ENCODE results near the gene FGL2. TPM values are rescaled to one million over a fixed set of nuclear protein-coding genes. Genes with fewer than 3 reads are reported as not detected.
A peak's percentile ranks its signal among the peaks of the same experiment; 100 is the strongest.
"Not testable (repeated sequence)": the region's sequence is repeated elsewhere in the genome, so short reads cannot be mapped to it uniquely, and the experiment has no call there.

The FGL2 gene, protein sequence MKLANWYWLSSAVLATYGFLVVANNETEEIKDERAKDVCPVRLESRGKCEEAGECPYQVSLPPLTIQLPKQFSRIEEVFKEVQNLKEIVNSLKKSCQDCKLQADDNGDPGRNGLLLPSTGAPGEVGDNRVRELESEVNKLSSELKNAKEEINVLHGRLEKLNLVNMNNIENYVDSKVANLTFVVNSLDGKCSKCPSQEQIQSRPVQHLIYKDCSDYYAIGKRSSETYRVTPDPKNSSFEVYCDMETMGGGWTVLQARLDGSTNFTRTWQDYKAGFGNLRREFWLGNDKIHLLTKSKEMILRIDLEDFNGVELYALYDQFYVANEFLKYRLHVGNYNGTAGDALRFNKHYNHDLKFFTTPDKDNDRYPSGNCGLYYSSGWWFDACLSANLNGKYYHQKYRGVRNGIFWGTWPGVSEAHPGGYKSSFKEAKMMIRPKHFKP
- not detected in 2 replicates for total RNA-seq (2014; rRNA removed; shearing (Covaris generic))
- polyA plus RNA-seq (2015; cell fraction: cytosol; rRNA removed): not detected in 2 replicates
- not detected in 2 replicates for polyA plus RNA-seq (2015; cell fraction: nucleus; rRNA removed)

GRCh38 chr7:77199013-77199966 is at the start of gene FGL2:
Gene FGL2, minus strand, starts transcription at chr7:77199819. Its CDS starts 26 bp downstream, at chr7:77199793.
- no peak for DNase-seq (ENCODE audit: low read depth, low spot score)
- in situ Hi-C loops (cut with HindIII; ENCODE audit: low pct_unique_long_range_greater_than_20kb, low sequenced_read_pairs): no loop called here

- in situ Hi-C loops (cut with HindIII; ENCODE audit: low pct_unique_long_range_greater_than_20kb, low sequenced_read_pairs): no loop called here
- DNase-seq (ENCODE audit: low read depth, low spot score): no peak
Measured at GRCh38 chr7:77248154-77248553, 48.5 kb upstream of the FGL2 start.

DNA sequence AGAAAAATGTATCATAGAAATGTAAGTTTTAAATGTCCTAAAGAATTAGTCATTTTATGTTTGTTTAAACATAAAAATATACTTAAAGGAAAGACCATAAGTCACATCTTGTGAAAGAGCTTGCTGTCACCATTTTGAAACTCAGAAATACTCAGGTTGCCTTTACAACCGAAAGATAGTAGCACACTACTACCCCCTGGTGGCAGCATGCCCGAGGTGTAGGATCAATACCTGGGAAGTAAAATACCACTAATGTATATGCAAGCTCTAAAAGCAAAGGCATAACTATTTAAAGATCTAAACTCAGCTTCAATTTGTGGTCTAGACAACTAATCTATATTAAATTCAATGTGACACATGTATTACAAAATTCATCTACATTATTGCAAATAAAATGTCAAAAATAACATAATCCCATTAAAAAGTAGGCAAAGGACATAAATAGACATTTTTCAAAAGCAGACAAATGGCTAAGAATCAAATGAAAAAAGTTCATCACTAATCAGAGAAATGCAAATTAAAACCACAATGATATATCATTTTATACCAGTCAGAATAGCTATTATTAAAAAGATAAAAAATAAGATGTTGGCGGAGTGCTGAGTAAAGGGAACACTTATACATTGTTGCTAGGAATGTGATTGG is 47.7 kb upstream of the FGL2 start:
- in situ Hi-C loops (cut with HindIII; ENCODE audit: low pct_unique_long_range_greater_than_20kb, low sequenced_read_pairs): no loop called here
- peak; percentile 92 for DNase-seq (ENCODE audit: low read depth, low spot score)

GRCh38 chr7:77246026-77246640 is 46.5 kb upstream of the FGL2 start:
- in situ Hi-C loops (cut with HindIII; ENCODE audit: low pct_unique_long_range_greater_than_20kb, low sequenced_read_pairs): no loop called here
- no peak for DNase-seq (ENCODE audit: low read depth, low spot score)

GRCh38 chr7:77245015-77245755 is 45.6 kb upstream of the FGL2 start:
- no peak for DNase-seq (ENCODE audit: low read depth, low spot score)
- in situ Hi-C loops (cut with HindIII; ENCODE audit: low pct_unique_long_range_greater_than_20kb, low sequenced_read_pairs): no loop called here

GRCh38 chr7:77244222-77244934 is 44.8 kb upstream of the FGL2 start:
- in situ Hi-C loops (cut with HindIII; ENCODE audit: low pct_unique_long_range_greater_than_20kb, low sequenced_read_pairs): no loop called here
- peak; percentile 33 for DNase-seq (ENCODE audit: low read depth, low spot score)

DNA sequence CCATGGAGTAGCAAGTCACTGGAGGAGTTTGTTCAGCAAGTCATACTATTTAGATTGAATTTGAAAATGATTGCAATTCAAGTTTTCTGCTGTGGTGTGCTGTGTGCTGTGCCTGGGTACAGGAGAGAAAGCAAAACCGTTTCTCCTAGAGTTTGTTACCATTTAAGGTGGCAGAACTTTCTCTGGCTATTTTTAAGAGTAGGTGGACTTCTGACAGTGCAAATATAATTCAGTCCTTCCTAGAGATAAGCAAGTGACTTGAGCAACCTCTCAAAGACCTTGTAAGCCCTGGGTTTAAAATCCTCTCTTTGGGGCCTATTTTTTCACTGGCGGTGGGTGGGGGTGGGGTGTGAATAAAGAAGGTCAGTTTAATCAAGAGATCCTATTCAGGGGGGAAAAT is 42.9 kb upstream of the FGL2 start:
- no peak for DNase-seq (ENCODE audit: low read depth, low spot score)
- in situ Hi-C loops (cut with HindIII; ENCODE audit: low pct_unique_long_range_greater_than_20kb, low sequenced_read_pairs): no loop called here

GRCh38 chr7:77242068-77242467 is 42.4 kb upstream of the FGL2 start:
- in situ Hi-C loops (cut with HindIII; ENCODE audit: low pct_unique_long_range_greater_than_20kb, low sequenced_read_pairs): no loop called here
- DNase-seq (ENCODE audit: low read depth, low spot score): no peak

GRCh38 chr7:77239471-77239870 is 39.9 kb upstream of the FGL2 start:
- in situ Hi-C loops (cut with HindIII; ENCODE audit: low pct_unique_long_range_greater_than_20kb, low sequenced_read_pairs): no loop called here
- DNase-seq (ENCODE audit: low read depth, low spot score): no peak

- no peak for DNase-seq (ENCODE audit: low read depth, low spot score)
- in situ Hi-C loops (cut with HindIII; ENCODE audit: low pct_unique_long_range_greater_than_20kb, low sequenced_read_pairs): no loop called here
Measured at GRCh38 chr7:77238703-77239136, 39.1 kb upstream of the FGL2 start.

- in situ Hi-C loops (cut with HindIII; ENCODE audit: low pct_unique_long_range_greater_than_20kb, low sequenced_read_pairs): no loop called here
- no peak for DNase-seq (ENCODE audit: low read depth, low spot score)
Measured at GRCh38 chr7:77235276-77235675, 35.7 kb upstream of the FGL2 start.

GRCh38 chr7:77232467-77232866 is 32.8 kb upstream of the FGL2 start:
- DNase-seq (ENCODE audit: low read depth, low spot score): no peak
- in situ Hi-C loops (cut with HindIII; ENCODE audit: low pct_unique_long_range_greater_than_20kb, low sequenced_read_pairs): no loop called here

DNA sequence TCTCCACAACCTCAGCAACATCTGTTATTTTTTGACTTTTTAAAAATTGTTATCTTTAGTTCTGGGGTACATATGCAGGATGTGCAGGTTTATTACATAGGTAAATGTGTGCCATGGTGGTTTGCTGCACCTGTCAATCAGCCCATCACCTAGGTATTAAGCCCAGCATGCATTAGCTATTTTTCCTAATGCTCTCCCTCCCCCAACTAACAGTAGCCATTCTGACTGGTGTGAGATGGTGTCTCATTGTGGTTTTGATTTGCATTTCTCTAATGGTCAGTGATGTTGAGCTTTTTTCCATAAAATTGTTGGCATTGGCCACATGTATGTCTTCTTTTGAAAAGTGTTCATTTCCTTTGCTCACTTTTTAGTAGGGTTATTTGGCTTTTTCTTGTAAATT is 29.2 kb upstream of the FGL2 start:
- in situ Hi-C loops (cut with HindIII; ENCODE audit: low pct_unique_long_range_greater_than_20kb, low sequenced_read_pairs); DNase-seq (ENCODE audit: low read depth, low spot score): not testable (repeated sequence)

GRCh38 chr7:77226357-77226839 is 26.8 kb upstream of the FGL2 start:
- in situ Hi-C loops (cut with HindIII; ENCODE audit: low pct_unique_long_range_greater_than_20kb, low sequenced_read_pairs): no loop called here

GRCh38 chr7:77223261-77223660 is 23.6 kb upstream of the FGL2 start:
- in situ Hi-C loops (cut with HindIII; ENCODE audit: low pct_unique_long_range_greater_than_20kb, low sequenced_read_pairs): no loop called here
- DNase-seq (ENCODE audit: low read depth, low spot score): no peak

More at GRCh38 chr7:77226357-77226839, 26.8 kb upstream of the FGL2 start:
- DNase-seq (ENCODE audit: low read depth, low spot score): no peak

DNA sequence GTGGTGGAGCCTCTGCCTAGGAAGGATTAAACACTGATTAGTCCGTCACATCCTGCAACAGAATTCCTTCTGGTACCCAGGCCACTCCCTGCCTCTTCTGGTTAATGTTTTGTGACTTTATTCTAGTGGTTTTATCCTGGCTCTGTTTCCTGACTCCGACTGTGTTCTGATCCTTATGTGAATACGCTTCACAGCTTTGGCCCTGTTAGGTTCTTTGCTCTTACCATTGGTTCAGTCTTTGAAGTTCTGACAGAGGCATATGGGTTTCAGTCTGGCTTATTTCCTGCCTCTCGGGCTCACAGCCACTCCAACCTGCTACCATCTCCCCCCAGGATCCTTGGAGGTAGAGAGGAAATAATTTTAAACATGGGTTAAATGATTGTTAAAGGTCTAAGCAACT is 23.2 kb upstream of the FGL2 start:
- in situ Hi-C loops (cut with HindIII; ENCODE audit: low pct_unique_long_range_greater_than_20kb, low sequenced_read_pairs): no loop called here
- no peak for DNase-seq (ENCODE audit: low read depth, low spot score)
